Breast epithelium (tissue), 4 donors: Measurements from ENCODE around the gene GPR155. TPM values are rescaled to one million over a fixed set of nuclear protein-coding genes. Genes with fewer than 3 reads are reported as not detected.

ENCODE experiments used
- DNase-seq, 2 donors: peaks; one replicate each; pipeline ENCODE4 v3.0.0-alpha.2; 2019; ENCODE audit warnings: low spot score in 2 of 2
- H3K27ac ChIP-seq, 2 donors: fragments of 200-600 bp; sonication (generic) in 1 of 2; one replicate each; pipeline ENCODE4 v1.5.1; 2016 to 2019; ENCODE audit warnings: mild to moderate bottlenecking in 1 of 2
- H3K27me3 ChIP-seq, 2 donors: fragments of 200-600 bp; sonication (generic) in 1 of 2; one replicate each; pipeline versions ENCODE4 v1.5.1 to v1.6.0; 2017 to 2019; ENCODE audit warnings: control low read depth in 1 of 2, mild to moderate bottlenecking in 1 of 2
- H3K36me3 ChIP-seq: fragments of 200-600 bp; one replicate; pipeline ENCODE4 v1.5.1; 2019
- H3K4me1 ChIP-seq, 2 donors: fragments of 200-600 bp; sonication (generic); one replicate each; pipeline ENCODE4 v1.5.1; 2016 to 2019; ENCODE audit warnings: control low read depth in 1 of 2
- H3K4me3 ChIP-seq, 3 donors: fragments of 200-600 bp; sonication (generic); 1 replicate in 2 of 3; 2 replicates in 1 of 3; pipeline ENCODE4 v1.5.1; 2016 to 2019; ENCODE audit warnings: mild to moderate bottlenecking in 3 of 3, moderate library complexity in 2 of 3
- H3K9me3 ChIP-seq, 2 donors: fragments of 200-600 bp; sonication (generic) in 1 of 2; one replicate each; pipeline ENCODE4 v1.5.1; 2016 to 2019; ENCODE audit warnings: control low read depth in 1 of 2
- POLR2A ChIP-seq: fragments of 450-650 bp; IDR thresholded peaks from one replicate; pipeline ENCODE4 v1.6.1; 2016; ENCODE audit warnings: antibody characterized with exemption, mild to moderate bottlenecking, moderate library complexity
- POLR2AphosphoS5 ChIP-seq, 3 donors: sonication (generic); formaldehyde crosslinking; IDR thresholded peaks; one replicate each; pipeline ENCODE4 v1.6.1; 2017; ENCODE audit warnings: antibody characterized with exemption in 3 of 3
- intact Hi-C: fragments of 100-400 bp; cut with DNase I; formaldehyde crosslinking; loops from one replicate; pipeline ENCODE4 v1.15.1; 2023; ENCODE audit warnings: low total_unique reads
- total RNA-seq, 3 donors: library from RNA; depleted of rRNA; stranded (reverse); fragments of >200 nt; gene quantifications; one replicate each; pipeline ENCODE4 v1.1.0, GENCODE V29; 2016
- TF ChIP-seq, protein P1 (sequence below), 3 donors: fragments of 450-650 bp; IDR thresholded peaks; one replicate each; pipeline ENCODE4 v1.5.1; 2016 to 2017; ENCODE audit warnings: antibody characterized with exemption in 3 of 3, mild to moderate bottlenecking in 3 of 3, moderate library complexity in 3 of 3

GPR155 gene
- total RNA-seq, 3 donors from 2014 or later, result 4.3 to 7.2 (median 5.0) TPM

GRCh38 chr2:174403628-174404027, 83.2 kb downstream of the GPR155 start:
- no peaks in the 10 kb centered on the region for H3K36me3 ChIP-seq
- H3K9me3 ChIP-seq, result no peaks in the 10 kb centered on the region
- intact Hi-C loops, result no loop called here
- no peaks in the 10 kb centered on the region for H3K4me1 ChIP-seq
- TF ChIP-seq POLR2AphosphoS5 (IDR thresholded peaks at IDR 0.05) (no peak), POLR2A (no peak)
- TF ChIP-seq, protein P1, sequence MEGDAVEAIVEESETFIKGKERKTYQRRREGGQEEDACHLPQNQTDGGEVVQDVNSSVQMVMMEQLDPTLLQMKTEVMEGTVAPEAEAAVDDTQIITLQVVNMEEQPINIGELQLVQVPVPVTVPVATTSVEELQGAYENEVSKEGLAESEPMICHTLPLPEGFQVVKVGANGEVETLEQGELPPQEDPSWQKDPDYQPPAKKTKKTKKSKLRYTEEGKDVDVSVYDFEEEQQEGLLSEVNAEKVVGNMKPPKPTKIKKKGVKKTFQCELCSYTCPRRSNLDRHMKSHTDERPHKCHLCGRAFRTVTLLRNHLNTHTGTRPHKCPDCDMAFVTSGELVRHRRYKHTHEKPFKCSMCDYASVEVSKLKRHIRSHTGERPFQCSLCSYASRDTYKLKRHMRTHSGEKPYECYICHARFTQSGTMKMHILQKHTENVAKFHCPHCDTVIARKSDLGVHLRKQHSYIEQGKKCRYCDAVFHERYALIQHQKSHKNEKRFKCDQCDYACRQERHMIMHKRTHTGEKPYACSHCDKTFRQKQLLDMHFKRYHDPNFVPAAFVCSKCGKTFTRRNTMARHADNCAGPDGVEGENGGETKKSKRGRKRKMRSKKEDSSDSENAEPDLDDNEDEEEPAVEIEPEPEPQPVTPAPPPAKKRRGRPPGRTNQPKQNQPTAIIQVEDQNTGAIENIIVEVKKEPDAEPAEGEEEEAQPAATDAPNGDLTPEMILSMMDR (IDR thresholded peaks at IDR 0.05), result no peak
- no peaks in the 10 kb centered on the region for H3K27me3 ChIP-seq
- H3K27ac ChIP-seq, result no peak overlapping the region
- H3K4me3 ChIP-seq, result no peak overlapping the region
- no peak for DNase-seq

- no peaks in the 10 kb centered on the region for H3K27me3 ChIP-seq
- no peak overlapping the region for H3K27ac ChIP-seq
- no peak overlapping the region for H3K4me3 ChIP-seq
- TF ChIP-seq POLR2AphosphoS5 (IDR thresholded peaks at IDR 0.05) (no peak), POLR2A (no peak)
- TF ChIP-seq, protein P1 (IDR thresholded peaks at IDR 0.05), result no peak
- no peak for DNase-seq
- H3K9me3 ChIP-seq, result no peaks in the 10 kb centered on the region
- no peaks in the 10 kb centered on the region for H3K4me1 ChIP-seq
- intact Hi-C loops, result no loop called here
- no peaks in the 10 kb centered on the region for H3K36me3 ChIP-seq
These were observed 86.0 kb downstream of the GPR155 start for GRCh38 chr2:174400853-174401252.

- no peaks in the 10 kb centered on the region for H3K36me3 ChIP-seq
- intact Hi-C loops, result no loop called here
These were observed 87.7 kb downstream of the GPR155 start for GRCh38 chr2:174399171-174399570.

GRCh38 chr2:174397773-174398172, 89.1 kb downstream of the GPR155 start:
- H3K9me3 ChIP-seq, result no peaks in the 10 kb centered on the region
- no peak for DNase-seq
- intact Hi-C loops, result no loop called here

More at GRCh38 chr2:174399171-174399570, 87.7 kb downstream of the GPR155 start:
- no peaks in the 10 kb centered on the region for H3K9me3 ChIP-seq
- DNase-seq, result no peak
- no peak overlapping the region for H3K4me3 ChIP-seq
- H3K27ac ChIP-seq, result no peak overlapping the region
- no peaks in the 10 kb centered on the region for H3K27me3 ChIP-seq
- TF ChIP-seq POLR2A (no peak), POLR2AphosphoS5 (IDR thresholded peaks at IDR 0.05) (no peak)
- TF ChIP-seq, protein P1 (IDR thresholded peaks at IDR 0.05), result no peak
- no peaks in the 10 kb centered on the region for H3K4me1 ChIP-seq

GRCh38 chr2:174395969-174396630, 90.7 kb downstream of the GPR155 start:
- H3K27me3 ChIP-seq, result no peaks in the 10 kb centered on the region
- H3K9me3 ChIP-seq, result no peaks in the 10 kb centered on the region
- no peak for DNase-seq
- H3K36me3 ChIP-seq, result no peaks in the 10 kb centered on the region
- intact Hi-C loops, result no loop called here
- H3K4me3 ChIP-seq, result peak overlapping the region; percentile 83 to 86 (median 85)
- H3K27ac ChIP-seq, result peak overlapping the region; percentile 88 to 89
- TF ChIP-seq, protein P1 (IDR thresholded peaks at IDR 0.05), result no peak
- no peak for TF ChIP-seq POLR2A
- TF ChIP-seq POLR2AphosphoS5 (IDR thresholded peaks at IDR 0.05), result no peak
- H3K4me1 ChIP-seq, result no peaks in the 10 kb centered on the region

More at GRCh38 chr2:174397773-174398172, 89.1 kb downstream of the GPR155 start:
- no peaks in the 10 kb centered on the region for H3K36me3 ChIP-seq
- TF ChIP-seq POLR2A (no peak), POLR2AphosphoS5 (IDR thresholded peaks at IDR 0.05) (no peak)
- TF ChIP-seq, protein P1 (IDR thresholded peaks at IDR 0.05), result no peak
- no peak overlapping the region for H3K27ac ChIP-seq
- H3K4me3 ChIP-seq, result no peak overlapping the region
- no peaks in the 10 kb centered on the region for H3K4me1 ChIP-seq
- no peaks in the 10 kb centered on the region for H3K27me3 ChIP-seq
